Measurements from ENCODE around the gene DRD5. TPM values are rescaled to one million over a fixed set of nuclear protein-coding genes. Genes with fewer than 3 reads are reported as not detected.

DRD5 gene
- total and polyA plus RNA-seq, 9 of the 15 experiments (the other 6 are each of a cell fraction or from before 2014, with no cell fraction given): not detected

DNA sequence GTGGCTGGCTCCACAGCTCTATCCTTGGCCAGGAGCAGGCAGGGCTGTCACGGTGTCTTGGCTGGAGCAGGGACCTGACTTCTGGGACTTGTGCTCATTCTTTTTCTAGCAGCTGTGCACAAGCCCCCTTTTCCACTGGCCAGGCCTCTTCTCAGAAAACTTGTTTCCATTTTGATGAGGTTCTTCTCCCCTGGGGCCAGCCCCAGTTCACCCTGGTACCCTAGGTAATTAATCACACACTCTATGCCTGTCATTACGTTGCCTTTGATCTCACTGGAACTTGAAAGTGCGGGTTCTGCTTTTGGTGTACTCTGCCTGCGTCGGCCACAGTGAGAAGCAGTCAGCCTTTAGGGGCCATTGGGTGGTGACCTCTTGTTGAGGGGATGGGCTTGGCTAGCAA is 26.6 kb downstream of the DRD5 start:
- no TSS peak for BruUV-seq (replicated peaks)
- POLR2A ChIA-PET: interaction anchor here (0.9 kb wide), 1 partner anchor 26 kb away, joined by 4 read pairs; no protein-coding TSS in a partner anchor
- in situ Hi-C loops (cut with MboI) (no loop called here), intact Hi-C loops (cut with micrococcal nuclease) (no loop called here)
- CTCF ChIA-PET (ENCODE audit: low intra/inter-chr PET ratio): no interaction called here
- Histone ChIP-seq H2AFZ (ENCODE audit: low read depth, low read length) (no peak overlapping the region), H3K9me3 (replicated peaks; ENCODE audit: control insufficient read depth, insufficient read depth, low read depth, low read length) (no peaks in the 10 kb centered on the region), H3K4me1 (replicated peaks in 1 of 2; ENCODE audit: control insufficient read depth in 2 of 2, insufficient read depth in 2 of 2, low read length in 2 of 2) (no peaks in the 10 kb centered on the region), H3K27ac (ENCODE audit: extremely low read depth, low read depth, low read length) (no peak overlapping the region), H3K27me3 (ENCODE audit: control insufficient read depth in 2 of 2, insufficient read depth in 2 of 2, low read length in 2 of 2) (peaks cover 0 to 18% of the 10 kb centered on the region in 2 experiments; a peak in 2 of 5 replicates), H3K9ac (ENCODE audit: insufficient read depth in 1 of 2, low read depth in 2 of 2, low read length in 2 of 2) (no peak overlapping the region), H4K20me1 (replicated peaks; ENCODE audit: control insufficient read depth, insufficient read depth, low read length) (no peaks in the 10 kb centered on the region; the same call in 1 of the 2 replicates), H3K4me3 (no peak overlapping the region), H3K79me2 (ENCODE audit: control insufficient read depth, insufficient read depth, low read length) (no peaks in the 10 kb centered on the region), H3K4me2 (ENCODE audit: insufficient read depth, low read length) (no peak overlapping the region), H3K36me3 (ENCODE audit: control insufficient read depth, insufficient read depth, low read length) (no peaks in the 10 kb centered on the region), H3K9me1 (ENCODE audit: control insufficient read depth, insufficient read depth, low read length) (no peaks in the 10 kb centered on the region)
- DNase-seq (ENCODE audit: extremely low read depth in 1 of 4, low spot score in 3 of 4): no peak
- no peak for FAIRE-seq
- WGBS (ENCODE audit: insufficient coverage, low coverage, missing lambda C conversion rate): 0% methylated on average over 5 of the region's 5 CpGs
- ATAC-seq: no peak
- TF ChIP-seq ZNF184 (CRISPR knock-in tag; IDR thresholded peaks at IDR 0.05): no peak
- TF ChIP-seq, protein P1, sequence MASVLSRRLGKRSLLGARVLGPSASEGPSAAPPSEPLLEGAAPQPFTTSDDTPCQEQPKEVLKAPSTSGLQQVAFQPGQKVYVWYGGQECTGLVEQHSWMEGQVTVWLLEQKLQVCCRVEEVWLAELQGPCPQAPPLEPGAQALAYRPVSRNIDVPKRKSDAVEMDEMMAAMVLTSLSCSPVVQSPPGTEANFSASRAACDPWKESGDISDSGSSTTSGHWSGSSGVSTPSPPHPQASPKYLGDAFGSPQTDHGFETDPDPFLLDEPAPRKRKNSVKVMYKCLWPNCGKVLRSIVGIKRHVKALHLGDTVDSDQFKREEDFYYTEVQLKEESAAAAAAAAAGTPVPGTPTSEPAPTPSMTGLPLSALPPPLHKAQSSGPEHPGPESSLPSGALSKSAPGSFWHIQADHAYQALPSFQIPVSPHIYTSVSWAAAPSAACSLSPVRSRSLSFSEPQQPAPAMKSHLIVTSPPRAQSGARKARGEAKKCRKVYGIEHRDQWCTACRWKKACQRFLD (CRISPR knock-in tag; IDR thresholded peaks at IDR 0.05): no peak
- TF ChIP-seq, protein P2, sequence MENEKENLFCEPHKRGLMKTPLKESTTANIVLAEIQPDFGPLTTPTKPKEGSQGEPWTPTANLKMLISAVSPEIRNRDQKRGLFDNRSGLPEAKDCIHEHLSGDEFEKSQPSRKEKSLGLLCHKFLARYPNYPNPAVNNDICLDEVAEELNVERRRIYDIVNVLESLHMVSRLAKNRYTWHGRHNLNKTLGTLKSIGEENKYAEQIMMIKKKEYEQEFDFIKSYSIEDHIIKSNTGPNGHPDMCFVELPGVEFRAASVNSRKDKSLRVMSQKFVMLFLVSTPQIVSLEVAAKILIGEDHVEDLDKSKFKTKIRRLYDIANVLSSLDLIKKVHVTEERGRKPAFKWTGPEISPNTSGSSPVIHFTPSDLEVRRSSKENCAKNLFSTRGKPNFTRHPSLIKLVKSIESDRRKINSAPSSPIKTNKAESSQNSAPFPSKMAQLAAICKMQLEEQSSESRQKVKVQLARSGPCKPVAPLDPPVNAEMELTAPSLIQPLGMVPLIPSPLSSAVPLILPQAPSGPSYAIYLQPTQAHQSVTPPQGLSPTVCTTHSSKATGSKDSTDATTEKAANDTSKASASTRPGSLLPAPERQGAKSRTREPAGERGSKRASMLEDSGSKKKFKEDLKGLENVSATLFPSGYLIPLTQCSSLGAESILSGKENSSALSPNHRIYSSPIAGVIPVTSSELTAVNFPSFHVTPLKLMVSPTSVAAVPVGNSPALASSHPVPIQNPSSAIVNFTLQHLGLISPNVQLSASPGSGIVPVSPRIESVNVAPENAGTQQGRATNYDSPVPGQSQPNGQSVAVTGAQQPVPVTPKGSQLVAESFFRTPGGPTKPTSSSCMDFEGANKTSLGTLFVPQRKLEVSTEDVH (IDR thresholded peaks at IDR 0.05; ENCODE audit: low read depth, partially characterized antibody): no peak
- TF ChIP-seq POLR2G (IDR thresholded peaks at IDR 0.05; ENCODE audit: low read depth, low read length): no peak
- no peak for TF ChIP-seq NCOA4 (IDR thresholded peaks at IDR 0.05; ENCODE audit: partially characterized antibody)
- no peak for TF ChIP-seq SLC30A9 (CRISPR knock-in tag; IDR thresholded peaks at IDR 0.05)
- TF ChIP-seq RFX7 (CRISPR knock-in tag; IDR thresholded peaks at IDR 0.05): no peak
- TF ChIP-seq KLF13 (tag; IDR thresholded peaks at IDR 0.05; ENCODE audit: borderline replicate concordance, low read depth): no peak
- no peak for TF ChIP-seq CHD2 (IDR thresholded peaks at IDR 0.05; ENCODE audit: low read depth, low read length)
- TF ChIP-seq HDGF (IDR thresholded peaks at IDR 0.05): no peak
- TF ChIP-seq CBX1 (IDR thresholded peaks at IDR 0.05; ENCODE audit: low read depth): no peak
- TF ChIP-seq, protein P3, sequence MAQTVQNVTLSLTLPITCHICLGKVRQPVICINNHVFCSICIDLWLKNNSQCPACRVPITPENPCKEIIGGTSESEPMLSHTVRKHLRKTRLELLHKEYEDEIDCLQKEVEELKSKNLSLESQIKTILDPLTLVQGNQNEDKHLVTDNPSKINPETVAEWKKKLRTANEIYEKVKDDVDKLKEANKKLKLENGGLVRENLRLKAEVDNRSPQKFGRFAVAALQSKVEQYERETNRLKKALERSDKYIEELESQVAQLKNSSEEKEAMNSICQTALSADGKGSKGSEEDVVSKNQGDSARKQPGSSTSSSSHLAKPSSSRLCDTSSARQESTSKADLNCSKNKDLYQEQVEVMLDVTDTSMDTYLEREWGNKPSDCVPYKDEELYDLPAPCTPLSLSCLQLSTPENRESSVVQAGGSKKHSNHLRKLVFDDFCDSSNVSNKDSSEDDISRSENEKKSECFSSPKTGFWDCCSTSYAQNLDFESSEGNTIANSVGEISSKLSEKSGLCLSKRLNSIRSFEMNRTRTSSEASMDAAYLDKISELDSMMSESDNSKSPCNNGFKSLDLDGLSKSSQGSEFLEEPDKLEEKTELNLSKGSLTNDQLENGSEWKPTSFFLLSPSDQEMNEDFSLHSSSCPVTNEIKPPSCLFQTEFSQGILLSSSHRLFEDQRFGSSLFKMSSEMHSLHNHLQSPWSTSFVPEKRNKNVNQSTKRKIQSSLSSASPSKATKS (CRISPR knock-in tag; IDR thresholded peaks at IDR 0.05): no peak
- TF ChIP-seq, protein P4, sequence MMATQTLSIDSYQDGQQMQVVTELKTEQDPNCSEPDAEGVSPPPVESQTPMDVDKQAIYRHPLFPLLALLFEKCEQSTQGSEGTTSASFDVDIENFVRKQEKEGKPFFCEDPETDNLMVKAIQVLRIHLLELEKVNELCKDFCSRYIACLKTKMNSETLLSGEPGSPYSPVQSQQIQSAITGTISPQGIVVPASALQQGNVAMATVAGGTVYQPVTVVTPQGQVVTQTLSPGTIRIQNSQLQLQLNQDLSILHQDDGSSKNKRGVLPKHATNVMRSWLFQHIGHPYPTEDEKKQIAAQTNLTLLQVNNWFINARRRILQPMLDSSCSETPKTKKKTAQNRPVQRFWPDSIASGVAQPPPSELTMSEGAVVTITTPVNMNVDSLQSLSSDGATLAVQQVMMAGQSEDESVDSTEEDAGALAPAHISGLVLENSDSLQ (IDR thresholded peaks at IDR 0.05): no peak
- TF ChIP-seq ELF1 (tag; IDR thresholded peaks at IDR 0.05): no peak
- TF ChIP-seq CREB1 (IDR thresholded peaks at IDR 0.05): no peak
- TF ChIP-seq CREB1 (CRISPR knock-in tag; IDR thresholded peaks at IDR 0.05): no peak
- no peak for TF ChIP-seq ZNF445 (CRISPR knock-in tag; IDR thresholded peaks at IDR 0.05; ENCODE audit: low read depth)
- no peak for TF ChIP-seq TBP (optimal IDR thresholded peaks at IDR 0.05; ENCODE audit: low read depth, low read length)
